HCT116 (cell line): ENCODE results near the gene TIAM2. TPM values are rescaled to one million over a fixed set of nuclear protein-coding genes. Genes with fewer than 3 reads are reported as not detected.

Source experiments
- ATAC-seq: fragments of 200-7000 bp; cut with Tn5 transposase; 2 replicates; pipeline ENCODE4 v1.9.1; 2020; ENCODE audit warnings: mild to moderate bottlenecking, moderate library complexity
- BruUV-seq: library from RNA; stranded (reverse); fragments of 400-500 nt; replicated peaks from 2 replicates; lab custom pipeline; 2021; lab: Mats Ljungman, UMichigan
- CTCF ChIA-PET: fragments of 300-600 bp; sonication (Branson Sonifier 250); formaldehyde crosslinking; loops from one replicate; lab custom pipeline; 2021; ENCODE audit warnings: antibody characterized with exemption; lab: Charles Lee
- POLR2A ChIA-PET: fragments of 300-600, 350-600 bp; sonication (Branson Sonifier 250); formaldehyde crosslinking; loops from one replicate; lab custom pipeline; 2021; ENCODE audit warnings: antibody characterized with exemption; lab: Charles Lee
- RAD21 ChIA-PET, 2 experiments: fragments of 300-600 bp; sonication (Branson Sonifier 250); formaldehyde crosslinking; loops; one replicate each; lab custom pipeline; 2023; ENCODE audit warnings: low total read pairs in 2 of 2; ENCODE audit not compliant: uncharacterized antibody in 2 of 2, unreplicated experiment in 2 of 2, low non-redundant PET in 1 of 2; lab: Charles Lee
- DNase-seq: peaks from one replicate; pipeline ENCODE4 v3.0.0-alpha.2; 2010; ENCODE audit warnings: low read depth, low spot score
- H2AFZ ChIP-seq: fragments of 200-600 bp; shearing (Covaris generic), sonication (generic); 2 replicates; pipeline ENCODE4 v1.6.1; 2017; ENCODE audit warnings: low read depth, mixed run types, mixed read lengths, antibody characterized with exemption, low read length; ENCODE audit not compliant: poor library complexity, severe bottlenecking
- H3K27ac ChIP-seq: 2 replicates; pipeline ENCODE4 v1.5.1; 2012; ENCODE audit warnings: low read depth, low read length
- H3K27me3 ChIP-seq: fragments of 200-600 bp; sonication (generic); 2 replicates; pipeline ENCODE4 v1.6.1; 2016; ENCODE audit warnings: mixed run types, low read length, mixed read lengths; ENCODE audit not compliant: insufficient read depth
- H3K36me3 ChIP-seq, 2 experiments: fragments of 200-500 bp in 1 of 2; fragments of 200-600 bp in 1 of 2; sonication (Bioruptor generic) in 1 of 2; sonication (generic) in 1 of 2; 2 replicates each; pipeline versions ENCODE4 v1.5.1 to v1.6.1; 2014 to 2016; ENCODE audit warnings: low read length in 2 of 2, inconsistent platforms in 1 of 2, mixed read lengths in 1 of 2, mixed run types in 1 of 2; ENCODE audit not compliant: insufficient read depth in 2 of 2, control insufficient read depth in 1 of 2
- H3K4me1 ChIP-seq, 2 experiments: fragments of 200-600 bp in 1 of 2; sonication (generic) in 1 of 2; 2 replicates each; pipeline versions ENCODE4 v1.5.1 to v1.6.1; 2012 to 2017; ENCODE audit warnings: low read length in 2 of 2, inconsistent platforms in 1 of 2, mild to moderate bottlenecking in 1 of 2, mixed read lengths in 1 of 2, mixed run types in 1 of 2, moderate library complexity in 1 of 2; ENCODE audit not compliant: insufficient read depth in 2 of 2, control insufficient read depth in 1 of 2
- H3K4me2 ChIP-seq: fragments of 200-600 bp; sonication (generic); 2 replicates; pipeline ENCODE4 v1.6.1; 2017; ENCODE audit warnings: mixed run types, low read length, mixed read lengths
- H3K4me3 ChIP-seq, 2 experiments: fragments of 200-600 bp in 1 of 2; sonication (generic) in 1 of 2; replicated peaks in 1 of 2; 2 replicates each; pipeline ENCODE4 v1.5.1; 2011 to 2016; ENCODE audit warnings: low read length in 2 of 2, control low read depth in 1 of 2, low read depth in 1 of 2, mild to moderate bottlenecking in 1 of 2, mixed read lengths in 1 of 2, mixed run types in 1 of 2
- H3K79me2 ChIP-seq: fragments of 200-600 bp; sonication (generic); 2 replicates; pipeline ENCODE4 v1.6.1; 2017; ENCODE audit warnings: mild to moderate bottlenecking, mixed run types, low read length, moderate library complexity, mixed read lengths; ENCODE audit not compliant: insufficient read depth
- H3K9ac ChIP-seq: fragments of 200-600 bp; sonication (generic); 2 replicates; pipeline ENCODE4 v1.6.1; 2016; ENCODE audit warnings: low read length, mixed read lengths
- H3K9me2 ChIP-seq: fragments of 200-600 bp; sonication (generic), shearing (Covaris generic); 2 replicates; pipeline ENCODE4 v1.6.1; 2017; ENCODE audit warnings: mixed run types, mild to moderate bottlenecking, moderate library complexity; ENCODE audit not compliant: insufficient read depth
- H3K9me3 ChIP-seq, 2 experiments: fragments of 200-500 bp in 1 of 2; fragments of 200-600 bp in 1 of 2; sonication (Bioruptor generic) in 1 of 2; sonication (generic) in 1 of 2; 2 replicates each; pipeline ENCODE4 v1.6.1; 2014 to 2017; ENCODE audit warnings: low read length in 2 of 2, mixed read lengths in 2 of 2, inconsistent platforms in 1 of 2, low read depth in 1 of 2, mild to moderate bottlenecking in 1 of 2, mixed run types in 1 of 2, moderate library complexity in 1 of 2; ENCODE audit not compliant: control insufficient read depth in 1 of 2, insufficient read depth in 1 of 2
- H4K20me1 ChIP-seq: fragments of 200-600 bp; sonication (generic), shearing (Covaris generic); 2 replicates; pipeline ENCODE4 v1.6.1; 2017; ENCODE audit warnings: mixed run types, mild to moderate bottlenecking, moderate library complexity; ENCODE audit not compliant: insufficient read depth
- CBX3 ChIP-seq: IDR thresholded peaks from 2 replicates; pipeline ENCODE4 v1.6.1; 2012; ENCODE audit warnings: low read depth
- EGR1 ChIP-seq: IDR thresholded peaks from 2 replicates; pipeline ENCODE4 v1.6.1; 2012; ENCODE audit warnings: low read depth
- EZH2 ChIP-seq: fragments of 200-600 bp; sonication (generic); IDR thresholded peaks from 2 replicates; pipeline ENCODE4 v1.6.1; 2017; ENCODE audit warnings: antibody characterized with exemption, mixed run types
- EZH2phosphoT487 ChIP-seq: fragments of 200-600 bp; IDR thresholded peaks from 2 replicates; pipeline ENCODE4 v1.6.1; 2018; ENCODE audit warnings: antibody characterized with exemption, borderline replicate concordance
- POLR2A ChIP-seq: IDR thresholded peaks from 2 replicates; pipeline ENCODE4 v1.7.0; 2011; ENCODE audit warnings: borderline replicate concordance; ENCODE audit not compliant: insufficient read depth, insufficient read length; ENCODE audit errors: extremely low read depth
- RAD21 ChIP-seq: IDR thresholded peaks from 2 replicates; pipeline ENCODE4 v1.6.1; 2012; ENCODE audit warnings: low read depth, mild to moderate bottlenecking
- REST ChIP-seq: IDR thresholded peaks from 2 replicates; pipeline ENCODE4 v1.6.1; 2012; ENCODE audit warnings: low read depth
- SIN3A ChIP-seq: IDR thresholded peaks from 2 replicates; pipeline ENCODE4 v1.6.1; 2012; ENCODE audit warnings: low read depth
- SRF ChIP-seq: IDR thresholded peaks from 2 replicates; pipeline ENCODE4 v1.6.1; 2012; ENCODE audit warnings: low read depth
- TCF7L2 ChIP-seq: IDR thresholded peaks from 2 replicates; pipeline ENCODE4 v1.7.0; 2011; ENCODE audit warnings: borderline replicate concordance, inconsistent platforms; ENCODE audit not compliant: insufficient read depth, insufficient read length; ENCODE audit errors: extremely low read depth
- ZNF274 ChIP-seq: fragments of 200-500 bp; sonication (Bioruptor generic); IDR thresholded peaks from 2 replicates; pipeline ENCODE4 v1.6.1; 2014; ENCODE audit warnings: mild to moderate bottlenecking, low read depth, low read length, inconsistent platforms
- intact Hi-C: fragments of 100-400 bp; cut with micrococcal nuclease; formaldehyde crosslinking; loops from 2 replicates; pipeline ENCODE4 v1.10.0; 2022
- total RNA-seq: library from RNA; stranded (reverse); gene quantifications from one replicate; pipeline ENCODE4 v1.2.1, GENCODE V29; 2021; ENCODE audit not compliant: unreplicated experiment

Gene TIAM2
- total RNA-seq, 1 experiment from 2014 or later = 9.4 TPM

DNA sequence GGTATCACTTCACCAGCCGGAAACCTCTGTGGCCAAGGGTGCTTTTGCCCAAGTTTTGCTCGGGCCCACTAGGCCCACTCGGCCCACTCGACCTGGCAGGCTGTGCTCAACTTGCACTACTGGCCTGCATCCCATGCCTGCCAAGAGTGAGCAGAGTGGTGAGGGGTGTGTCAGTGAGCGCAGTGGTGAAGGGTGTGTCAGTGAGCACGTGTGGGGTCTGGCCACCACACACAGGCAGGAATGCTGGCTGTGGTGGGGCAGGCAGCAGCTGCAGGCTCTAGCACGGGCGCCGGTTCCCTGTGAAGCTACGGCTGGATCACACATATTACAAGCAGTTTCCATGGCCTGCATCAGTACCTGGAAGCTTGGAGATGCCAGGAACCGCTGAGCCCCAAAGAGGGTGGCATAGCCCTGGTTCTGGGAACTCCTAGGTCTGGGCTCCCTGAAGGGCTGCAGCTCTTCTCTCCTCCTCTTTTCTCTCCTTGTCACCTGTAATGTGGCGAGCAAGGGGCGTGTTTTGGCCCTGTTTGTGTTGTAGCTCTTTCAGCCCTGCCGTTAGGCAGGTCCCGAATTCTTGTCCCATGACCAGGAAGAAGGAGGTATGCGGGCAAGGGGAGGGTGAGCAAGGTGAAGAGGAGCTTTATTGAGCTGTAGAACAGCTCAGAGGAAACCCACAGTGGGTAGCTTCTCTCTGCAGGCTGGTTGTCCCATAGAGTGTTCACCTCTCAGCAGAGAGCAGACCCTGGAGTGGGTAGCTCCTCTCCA, 217.7 kb downstream of the TIAM2 start:
- DNase-seq (no peak), ATAC-seq (no peak)
- CTCF ChIA-PET = no interaction called here
- Histone ChIP-seq H4K20me1 (no peaks in the 10 kb centered on the region), H3K36me3 (no peaks in the 10 kb centered on the region), H3K79me2 (no peaks in the 10 kb centered on the region), H3K27ac (no peak overlapping the region), H2AFZ (no peak overlapping the region), H3K9ac (no peak overlapping the region), H3K9me3 (no peaks in the 10 kb centered on the region), H3K4me3 (no peak overlapping the region), H3K4me1 (peaks cover 0 to 7% of the 10 kb centered on the region in 2 experiments; a peak in 2 of 4 replicates), H3K4me2 (no peak overlapping the region), H3K27me3 (no peaks in the 10 kb centered on the region), H3K9me2 (no peaks in the 10 kb centered on the region)
- POLR2A ChIA-PET = no interaction called here
- BruUV-seq = no TSS peak
- RAD21 ChIA-PET = no interaction called here
- TF ChIP-seq SIN3A (no peak), CBX3 (no peak), RAD21 (no peak), EZH2 (no peak), REST (no peak), POLR2A (no peak), TCF7L2 (no peak), EZH2phosphoT487 (no peak), EGR1 (no peak), SRF (no peak), ZNF274 (no peak)
- intact Hi-C loops = no loop called here
